K562 (cell line): ENCODE measurements around the gene CTIF.

Experiments used
- POLR2A ChIP-seq: fragments of 450-650 bp; conservative IDR thresholded peaks from 2 replicates; pipeline ENCODE4 v1.6.1; 2016
- RAD21 ChIP-seq, 2 experiments: fragments of 250-450 bp in 1 of 2; fragments of 450-650 bp in 1 of 2; sonication (Bioruptor Pico) in 1 of 2; formaldehyde crosslinking in 1 of 2; IDR thresholded peaks in 1 of 2; conservative IDR thresholded peaks in 1 of 2; 2 replicates each; pipeline versions ENCODE4 v1.4.0 to v1.8.0; 2020 to 2022; ENCODE audit warnings: mild to moderate bottlenecking in 2 of 2, moderate library complexity in 1 of 2
- RCOR1 ChIP-seq, 2 experiments: IDR thresholded peaks; 2 replicates each; pipeline ENCODE4 v1.6.1; 2012; ENCODE audit warnings: low read depth in 2 of 2, low read length in 2 of 2, borderline replicate concordance in 1 of 2, improper control_type of control experiment in 1 of 2
- TCF7 ChIP-seq: sonication (generic); IDR thresholded peaks from 2 replicates; pipeline ENCODE4 v1.6.1; 2016; ENCODE audit warnings: antibody characterized with exemption, borderline replicate concordance

DNA sequence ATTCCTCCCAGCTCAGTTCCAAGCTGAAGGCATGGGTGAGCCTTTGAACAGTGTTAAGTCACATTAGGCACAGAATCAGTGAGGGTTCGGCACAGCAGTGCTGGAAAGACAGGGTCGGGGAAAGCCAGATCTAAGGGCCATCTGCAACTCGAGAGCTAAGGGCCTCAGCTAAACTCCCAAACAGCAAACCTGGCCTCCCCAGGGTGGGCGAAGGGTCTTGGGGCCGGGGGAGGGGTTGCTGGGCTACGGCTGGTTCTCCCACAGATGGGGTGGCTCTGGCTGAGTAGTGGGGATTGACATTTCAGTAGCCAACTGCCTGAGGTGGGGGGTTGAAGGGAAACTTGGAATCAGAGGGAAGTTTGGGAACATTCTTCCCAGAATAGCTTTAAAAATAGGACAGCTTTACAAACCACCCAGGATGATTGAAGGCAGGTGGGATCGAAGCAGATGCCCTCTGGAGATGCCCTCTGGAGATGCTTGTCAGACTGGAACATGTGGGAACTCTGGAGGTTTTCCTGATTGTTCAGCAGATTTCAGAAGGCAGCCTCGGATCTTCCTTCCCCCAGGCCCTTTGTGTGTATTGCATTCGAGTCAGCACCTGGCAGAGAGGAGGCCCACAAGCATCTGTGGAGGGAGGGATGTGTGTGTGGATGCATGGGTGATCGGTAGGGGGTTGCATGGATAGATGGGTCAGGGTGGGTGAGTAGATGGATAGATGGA, 255.6 kb downstream of the CTIF start:
- no peak for TF ChIP-seq TCF7
- no peak for TF ChIP-seq RCOR1 (IDR thresholded peaks at IDR 0.05; ENCODE audit: borderline replicate concordance in 1 of 2, low read depth in 2 of 2, low read length in 2 of 2)
- no peak for TF ChIP-seq RAD21 (CRISPR knock-in tag; conservative IDR thresholded peaks at IDR 0.05 in 1 of 2, IDR thresholded peaks at IDR 0.05 in 1 of 2)
- no peak for TF ChIP-seq POLR2A
